ENCODE measurements around the gene POMT2.
"Not testable (repeated sequence)": the region's sequence is repeated elsewhere in the genome, so short reads cannot be mapped to it uniquely, and the experiment has no call there.

POMT2 gene

DNA sequence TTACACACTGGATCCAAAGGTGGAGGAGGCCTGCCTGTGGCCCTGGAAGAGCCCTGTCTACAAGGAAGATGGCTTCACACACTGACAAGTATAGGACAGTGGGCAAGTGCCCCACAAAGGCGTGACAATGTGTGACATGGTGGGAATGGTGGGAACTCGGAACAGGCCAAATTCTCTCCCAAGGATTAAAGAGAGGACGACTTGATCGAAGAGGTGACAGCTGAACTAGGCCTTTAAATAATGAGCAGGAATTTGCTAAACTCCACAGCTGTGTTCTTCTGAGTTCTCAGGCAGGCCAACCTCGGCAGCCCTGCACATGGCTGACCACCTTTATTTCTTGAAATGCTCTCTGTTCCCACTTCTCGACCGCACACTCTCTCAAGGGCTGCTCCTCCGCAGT is 23.8 kb downstream of the POMT2 start:
- no peak for DNase-seq (ENCODE audit: low spot score)

- DNase-seq (ENCODE audit: low spot score) = no peak
These were observed 24.5 kb downstream of the POMT2 start for GRCh38 chr14:77296155-77296554.

DNA sequence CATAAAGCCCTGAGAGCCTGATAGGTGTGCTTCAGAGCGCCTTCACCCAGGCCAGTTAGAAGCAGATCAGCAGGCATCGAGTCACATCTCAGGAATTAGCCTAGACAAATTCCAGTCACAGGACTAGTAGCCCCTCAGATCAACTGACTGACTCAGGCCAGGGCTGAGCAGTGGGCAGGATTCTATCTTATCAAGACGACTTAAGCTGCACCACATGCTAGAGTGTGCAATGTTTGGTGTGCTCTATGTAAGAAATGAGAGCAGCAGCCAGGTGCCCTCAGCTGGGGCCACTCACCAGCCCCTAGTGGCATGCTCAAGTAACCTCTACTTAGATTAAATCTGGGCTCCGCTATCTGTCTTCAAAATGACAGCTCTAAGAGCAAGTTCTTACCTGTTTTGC is 30.0 kb downstream of the POMT2 start:
- DNase-seq (ENCODE audit: low spot score) = no peak

DNA sequence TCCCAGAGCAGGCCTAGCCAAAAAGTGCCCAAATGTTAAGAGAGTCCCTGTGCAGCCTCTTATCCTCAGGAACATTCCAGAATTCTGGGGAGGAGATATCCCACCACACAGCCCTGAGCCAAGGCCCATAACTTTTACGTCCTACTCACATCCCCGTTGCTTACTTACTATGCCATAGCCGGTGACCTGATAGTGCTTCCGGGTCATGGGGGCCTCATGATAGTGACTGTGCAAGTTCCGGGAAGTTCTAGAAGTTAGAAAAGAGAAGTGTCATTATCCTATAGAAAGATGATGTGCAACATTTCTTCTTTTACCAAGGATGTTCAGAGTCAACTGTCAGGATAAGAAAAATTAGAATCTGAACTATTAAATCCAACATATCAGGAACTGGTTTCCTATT is 34.1 kb downstream of the POMT2 start:
- DNase-seq (ENCODE audit: low spot score) = no peak

DNA sequence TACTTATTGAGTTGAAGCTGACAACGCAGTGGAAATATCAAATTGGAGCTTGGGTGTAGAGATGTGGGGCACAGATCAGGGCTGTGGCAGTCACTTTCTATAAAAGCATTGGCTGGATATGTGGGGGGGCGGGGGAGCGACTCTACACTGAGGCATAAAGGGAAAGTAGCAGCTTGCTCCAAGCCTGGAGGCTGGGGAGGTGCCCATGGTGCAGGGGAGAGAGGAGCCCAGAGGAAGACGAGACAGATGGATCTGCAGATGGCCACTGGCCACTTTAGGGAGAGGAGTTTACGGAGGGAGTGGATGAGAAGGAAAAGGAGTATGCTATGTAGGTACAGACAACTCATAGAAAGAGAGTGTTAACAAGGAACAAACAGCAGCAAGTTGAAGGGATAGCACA is 36.2 kb downstream of the POMT2 start:
- DNase-seq (ENCODE audit: low spot score) = no peak

DNA sequence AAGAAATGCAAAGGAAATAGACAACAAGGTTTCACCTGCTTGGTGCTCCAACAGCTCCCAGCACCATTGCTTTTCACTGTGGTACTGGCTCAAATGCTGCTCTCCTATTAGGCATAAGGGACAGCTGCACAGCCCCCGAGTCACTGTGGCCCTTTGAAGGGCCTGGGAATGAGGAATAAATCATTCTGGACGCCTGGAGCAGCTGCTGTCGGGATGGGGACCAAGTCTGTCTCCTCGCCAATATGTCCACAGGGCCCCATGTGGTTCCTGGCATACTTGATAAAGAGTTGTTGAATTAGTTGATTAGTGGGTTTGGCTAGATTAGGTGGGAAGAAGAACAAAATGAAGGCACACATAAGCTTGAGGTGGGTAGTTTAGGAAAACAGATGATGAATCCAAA is 36.6 kb downstream of the POMT2 start:
- DNase-seq (ENCODE audit: low spot score) = no peak

DNA sequence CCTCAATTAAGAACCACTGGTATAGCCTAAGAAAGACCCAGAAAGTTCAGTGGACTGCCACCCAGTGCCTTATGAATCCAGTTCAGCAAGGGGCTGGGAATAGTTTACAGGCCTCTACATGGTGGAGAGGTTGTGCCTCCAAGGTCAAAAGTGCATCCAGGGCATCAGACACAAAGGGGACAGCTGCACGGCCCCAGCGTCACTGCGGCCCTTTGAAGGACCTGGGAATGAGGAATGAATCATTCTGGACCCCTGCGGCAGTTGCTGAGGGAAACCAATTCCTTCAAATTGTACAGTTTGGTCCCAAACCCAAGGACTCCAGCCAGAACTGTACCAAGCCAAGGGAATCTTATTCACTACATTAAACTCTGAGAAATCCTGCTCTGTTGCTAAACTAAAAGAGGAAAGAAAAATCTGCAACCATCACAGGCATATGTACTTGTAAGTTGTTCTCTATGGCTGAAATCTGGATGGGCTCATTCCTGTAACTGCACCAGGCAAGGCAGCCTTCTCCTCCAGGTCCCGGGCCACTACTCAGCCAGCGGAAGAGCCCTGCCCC is 38.8 kb downstream of the POMT2 start:
- DNase-seq (ENCODE audit: low spot score) = no peak

- not testable (repeated sequence) for DNase-seq (ENCODE audit: low spot score)
These were observed 39.8 kb downstream of the POMT2 start for GRCh38 chr14:77280921-77281320.

DNA sequence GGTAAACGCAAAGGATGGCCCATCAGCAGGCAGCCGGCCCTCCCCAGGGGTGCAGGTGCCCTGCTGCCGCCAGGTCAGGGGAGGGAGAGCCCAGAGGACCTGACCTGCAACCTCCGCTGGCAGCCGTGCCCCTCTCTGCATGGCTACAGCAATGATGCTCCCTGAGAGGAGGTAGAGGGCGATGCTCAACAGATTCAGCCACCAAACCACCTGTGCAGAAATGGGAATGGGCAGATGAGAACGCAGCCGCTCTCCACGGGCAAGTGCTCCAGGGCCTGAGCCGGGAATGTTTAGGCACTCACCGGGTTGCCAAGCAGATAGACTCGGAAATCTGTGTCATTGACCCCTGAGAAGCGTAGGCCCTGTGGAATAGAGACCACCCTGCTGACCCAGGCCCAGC is 41.0 kb downstream of the POMT2 start:
- DNase-seq (ENCODE audit: low spot score) = no peak

DNA sequence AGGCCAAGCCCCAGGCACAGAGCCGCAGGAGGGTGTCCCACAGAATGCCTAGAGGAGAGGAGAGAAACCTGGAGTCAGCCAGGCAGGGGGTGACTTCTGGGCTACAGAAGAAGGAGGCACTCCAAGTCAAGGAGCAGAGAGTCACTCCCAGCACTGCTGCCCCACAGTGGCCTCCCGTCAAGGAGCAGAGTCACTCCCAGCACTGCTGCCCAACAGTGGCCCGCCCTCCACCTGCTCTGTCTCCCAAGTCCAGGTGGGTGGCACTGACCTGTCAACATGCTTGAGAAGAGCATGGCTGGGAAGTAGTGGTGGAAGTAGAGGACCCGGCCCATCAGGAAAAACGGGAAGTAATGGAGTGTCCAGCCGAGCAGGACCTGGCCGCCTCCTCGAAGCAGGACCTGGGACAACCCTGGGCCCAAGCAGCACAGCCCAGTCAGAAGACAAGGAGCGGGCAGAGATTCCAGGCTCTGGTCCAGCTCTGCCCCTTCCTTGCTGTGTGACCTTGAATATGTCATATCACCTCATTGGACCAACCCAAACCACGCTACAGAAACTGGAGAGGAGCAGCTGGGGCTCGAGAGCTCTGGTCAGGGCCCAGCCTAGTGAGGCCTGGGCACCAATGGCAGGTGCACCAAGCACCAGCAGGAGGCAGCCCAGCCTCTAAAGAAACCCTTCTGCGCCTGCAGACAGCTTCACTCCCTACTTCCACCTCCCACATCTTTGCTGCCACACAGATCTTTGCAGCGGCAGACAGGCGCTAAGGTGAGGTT is 42.0 kb downstream of the POMT2 start:
- DNase-seq (ENCODE audit: low spot score) = no peak

DNA sequence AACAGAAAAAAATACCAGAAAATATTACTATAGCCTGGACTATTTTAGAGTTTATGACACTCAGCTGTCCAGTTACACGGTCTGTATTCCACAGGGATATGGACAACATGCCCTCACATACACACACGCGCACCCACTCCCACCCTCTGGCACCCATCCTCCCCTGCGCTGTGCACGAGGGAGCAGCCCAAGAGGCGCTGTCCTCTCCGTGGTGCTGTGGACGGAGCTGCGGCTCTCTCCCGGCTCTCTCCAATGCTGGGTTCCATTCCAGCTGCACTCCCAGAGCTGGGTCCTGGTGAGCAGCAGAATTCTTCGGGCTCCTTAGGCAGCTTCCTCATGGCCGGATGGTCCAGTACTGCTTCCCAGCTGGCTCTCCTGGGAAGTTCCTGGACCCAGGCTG is 43.7 kb downstream of the POMT2 start:
- no peak for DNase-seq (ENCODE audit: low spot score)

DNA sequence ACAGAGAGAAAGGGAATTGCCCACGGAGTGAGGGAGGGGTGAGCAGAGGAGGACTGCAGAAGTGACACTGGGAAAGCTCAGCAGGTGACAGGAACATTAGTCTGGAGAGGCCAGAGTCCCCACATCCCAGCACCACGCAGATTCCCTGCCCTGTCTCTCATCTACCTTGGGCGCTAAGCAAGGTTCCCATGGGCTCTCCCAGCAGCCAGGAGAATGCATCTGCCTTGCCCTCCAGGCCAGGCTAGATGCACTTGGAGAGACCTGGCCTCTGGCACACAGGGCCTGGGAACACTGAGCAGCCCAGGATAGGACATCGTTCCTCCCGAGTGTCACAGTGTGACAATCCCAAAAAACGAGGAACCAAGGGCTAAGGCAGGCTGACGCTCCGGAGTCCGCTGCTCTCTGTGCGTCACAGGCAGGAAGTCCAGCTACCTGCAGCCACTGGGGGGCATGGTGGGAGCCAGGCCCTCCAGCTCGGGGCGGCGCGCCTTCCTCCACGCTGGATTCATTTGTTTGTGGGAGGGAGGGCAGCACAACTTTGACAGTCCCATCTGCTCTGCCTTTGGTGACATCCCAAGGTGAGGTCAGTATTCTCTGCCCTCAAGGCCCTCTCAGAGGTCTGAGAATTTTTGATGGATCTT is 44.3 kb downstream of the POMT2 start:
- no peak for DNase-seq (ENCODE audit: low spot score)

DNA sequence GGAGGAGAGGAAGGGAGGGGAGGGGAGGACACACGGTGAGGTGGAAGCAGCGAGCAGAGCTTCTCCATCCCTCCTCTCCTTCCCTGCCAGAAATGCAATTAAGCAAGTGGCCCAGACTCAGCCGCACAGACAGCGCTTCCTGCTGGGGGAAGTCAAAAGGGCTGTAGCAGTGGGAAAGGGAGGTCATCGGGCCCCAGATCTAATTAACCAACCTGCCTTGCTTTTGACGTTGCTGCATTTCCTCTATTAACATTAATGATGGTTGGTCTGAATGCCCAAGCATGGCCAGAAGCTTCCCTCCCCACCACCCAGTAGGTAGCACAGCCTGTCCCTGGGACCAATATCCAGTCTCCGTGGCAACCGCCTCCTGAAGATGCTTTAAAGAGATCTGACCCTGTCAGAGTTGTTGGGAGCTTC is 45.1 kb downstream of the POMT2 start:
- DNase-seq (ENCODE audit: low spot score) = no peak

GRCh38 chr14:77275041-77275580 is 45.6 kb downstream of the POMT2 start:
- no peak for DNase-seq (ENCODE audit: low spot score)

GRCh38 chr14:77273796-77274195 is 46.9 kb downstream of the POMT2 start:
- no peak for DNase-seq (ENCODE audit: low spot score)

DNA sequence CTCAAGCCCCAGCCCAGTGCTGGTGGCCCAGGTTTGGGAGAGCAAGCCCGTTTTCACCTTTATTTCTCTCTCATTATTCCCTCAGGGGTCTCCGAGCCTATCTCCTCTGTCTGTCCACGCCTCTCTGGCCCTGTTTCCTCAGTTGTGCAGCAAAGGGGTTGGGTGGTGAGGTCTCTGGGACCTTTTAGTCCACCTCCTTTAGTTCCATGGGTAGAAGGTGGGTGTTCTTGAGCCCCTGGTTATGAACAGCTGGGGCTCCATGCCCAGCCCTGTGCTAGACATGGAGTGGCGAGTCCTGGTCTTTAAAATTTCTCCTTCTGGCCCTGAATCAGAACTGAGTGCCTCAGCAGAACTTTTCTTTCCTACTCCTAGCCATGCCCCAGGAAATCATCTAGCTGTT is 48.4 kb downstream of the POMT2 start:
- no peak for DNase-seq (ENCODE audit: low spot score)

DNA sequence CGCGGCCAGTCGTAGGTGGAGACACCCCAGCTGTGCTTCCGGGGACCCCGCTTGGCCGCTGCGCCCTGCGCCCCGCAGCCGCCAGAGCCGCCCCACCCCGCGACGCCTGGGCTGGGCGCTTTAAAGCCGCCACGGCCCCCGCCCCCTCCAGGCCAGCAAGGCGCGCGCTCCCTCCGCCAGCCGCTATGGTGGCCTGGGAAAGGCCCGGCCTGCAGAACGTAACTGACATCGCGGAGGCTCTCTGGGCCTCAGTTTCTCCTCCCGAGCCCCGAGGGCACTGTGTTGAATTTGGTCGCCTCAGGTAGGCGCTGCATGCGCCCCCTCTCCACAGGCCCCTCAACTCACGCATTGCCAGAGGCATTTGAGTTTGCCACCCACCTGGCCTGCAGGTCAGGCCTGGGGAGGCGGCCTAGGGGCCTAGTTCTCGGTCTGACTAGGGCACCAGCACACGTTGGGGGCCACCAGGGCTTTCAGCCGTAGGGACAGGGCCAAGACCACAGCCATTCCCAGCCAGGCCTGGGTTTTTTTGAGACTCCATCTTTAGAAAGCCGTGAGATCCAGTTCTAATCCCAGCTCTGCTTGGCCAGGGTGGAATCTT is 49.5 kb downstream of the POMT2 start, which contains the start of gene NGB:
Gene NGB (minus strand): TSS at position 94 of the 598 bp plus-strand sequence. CDS start 269 bp downstream, outside the sequence.
- DNase-seq (ENCODE audit: low spot score) = no peak

DNA sequence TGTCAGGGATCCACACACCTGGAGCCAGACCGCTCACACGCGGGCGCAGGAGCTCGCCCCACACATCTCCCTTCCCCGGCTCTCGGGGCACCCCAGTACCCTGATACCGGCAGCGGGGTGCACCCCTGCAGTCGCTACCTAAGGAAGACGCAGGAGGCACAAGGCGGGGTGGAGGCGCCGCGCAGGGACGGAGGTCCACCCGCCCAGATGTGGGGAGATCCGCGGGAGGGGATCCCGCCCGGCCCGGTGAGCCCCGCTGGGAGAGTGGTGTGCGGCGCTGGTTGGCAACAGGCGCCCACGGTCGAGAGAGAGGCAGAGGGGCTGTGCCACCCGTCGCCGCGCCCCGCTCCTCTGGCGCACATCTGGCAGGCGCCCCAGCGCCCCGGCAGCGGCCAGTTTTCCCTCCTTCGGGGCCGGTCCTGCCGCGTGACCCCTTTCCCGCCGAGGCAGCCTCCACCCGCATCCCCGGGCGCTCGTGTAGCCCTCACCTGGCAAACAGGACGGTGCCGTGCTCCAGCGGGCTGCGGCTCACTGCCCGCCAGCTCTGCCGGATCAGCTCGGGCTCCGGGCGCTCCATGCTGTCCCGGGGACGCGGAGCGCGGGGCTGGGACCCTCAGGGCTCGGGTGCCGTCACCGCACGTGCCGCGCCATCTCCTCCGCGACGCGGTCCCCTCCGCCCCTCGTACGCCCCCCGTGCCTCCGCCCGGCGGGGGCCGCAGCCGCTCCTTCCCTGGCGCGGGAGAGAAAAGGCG is 50.1 kb downstream of the POMT2 start:
- no peak for DNase-seq (ENCODE audit: low spot score)

- DNase-seq (ENCODE audit: low spot score) = no peak
These were observed 51.6 kb downstream of the POMT2 start for GRCh38 chr14:77268989-77269600.

GRCh38 chr14:77267937-77268699 is 52.6 kb downstream of the POMT2 start:
- no peak for DNase-seq (ENCODE audit: low spot score)

GRCh38 chr14:77266336-77266735 is 54.3 kb downstream of the POMT2 start:
- DNase-seq (ENCODE audit: low spot score) = no peak
